ENCODE data around the gene MTMR4.
"Not testable (repeated sequence)": the region's sequence is repeated elsewhere in the genome, so short reads cannot be mapped to it uniquely, and the experiment has no call there.

MTMR4 gene

DNA sequence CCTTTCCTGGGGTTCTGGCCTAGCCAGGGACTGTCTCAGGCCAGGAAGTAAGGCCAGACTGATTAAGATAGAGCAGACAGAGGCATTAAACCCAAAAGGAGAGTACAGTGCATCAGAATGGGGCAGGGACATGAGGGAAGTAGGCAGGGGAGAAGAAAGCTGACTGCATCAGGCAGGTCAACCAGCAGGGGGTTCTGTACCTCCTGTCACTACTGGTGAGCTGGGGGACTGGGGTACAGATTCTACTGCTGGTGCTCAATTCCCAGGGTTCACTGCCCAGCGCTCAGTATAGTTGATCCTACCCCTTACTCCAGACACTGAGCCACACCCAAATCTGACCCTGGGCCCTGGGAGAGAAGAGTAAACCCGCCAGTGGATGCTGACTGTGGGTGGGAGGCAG, 12.9 kb upstream of the MTMR4 start:
- no peak for DNase-seq

DNA sequence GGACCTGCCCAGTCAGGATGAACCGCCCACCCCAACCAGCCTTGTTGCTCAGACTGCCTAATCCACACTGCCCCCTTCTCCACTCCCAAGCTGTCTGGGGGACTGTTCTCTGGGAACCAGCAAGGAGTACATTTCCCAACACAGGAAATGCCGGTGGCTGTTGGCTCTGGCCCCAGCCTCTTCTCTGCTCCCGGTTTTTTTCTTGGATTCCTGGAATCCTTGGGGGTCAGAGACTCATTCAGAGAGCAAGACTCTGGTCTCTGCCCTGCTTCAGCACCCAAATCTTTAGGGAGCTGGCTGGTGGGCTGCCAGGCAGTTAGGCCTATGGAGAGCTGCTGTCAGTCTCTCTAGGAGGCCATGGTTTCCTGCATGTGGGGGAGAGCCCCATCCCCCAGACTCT, 10.8 kb upstream of the MTMR4 start:
- DNase-seq, result no peak

DNA sequence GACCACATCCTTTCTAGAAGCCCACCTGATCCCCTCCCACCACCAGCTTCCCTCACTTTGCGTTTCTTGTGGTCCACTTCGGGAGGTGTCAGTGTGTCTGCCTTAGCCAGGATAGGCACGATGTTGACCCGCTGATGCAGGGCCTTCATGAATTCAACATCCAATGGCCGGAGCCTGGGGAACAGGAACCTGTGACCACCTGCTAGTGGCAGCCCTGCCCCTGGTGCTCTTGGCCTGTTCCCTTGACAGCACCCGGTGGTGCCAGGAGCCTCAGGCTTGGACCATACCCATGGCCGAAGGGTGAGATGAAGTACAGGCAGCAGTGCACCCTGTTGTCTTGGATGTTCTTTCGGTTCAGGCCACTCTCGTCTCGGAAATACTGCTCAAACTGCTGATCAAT, 7.2 kb upstream of the MTMR4 start:
- DNase-seq, result no peak

DNA sequence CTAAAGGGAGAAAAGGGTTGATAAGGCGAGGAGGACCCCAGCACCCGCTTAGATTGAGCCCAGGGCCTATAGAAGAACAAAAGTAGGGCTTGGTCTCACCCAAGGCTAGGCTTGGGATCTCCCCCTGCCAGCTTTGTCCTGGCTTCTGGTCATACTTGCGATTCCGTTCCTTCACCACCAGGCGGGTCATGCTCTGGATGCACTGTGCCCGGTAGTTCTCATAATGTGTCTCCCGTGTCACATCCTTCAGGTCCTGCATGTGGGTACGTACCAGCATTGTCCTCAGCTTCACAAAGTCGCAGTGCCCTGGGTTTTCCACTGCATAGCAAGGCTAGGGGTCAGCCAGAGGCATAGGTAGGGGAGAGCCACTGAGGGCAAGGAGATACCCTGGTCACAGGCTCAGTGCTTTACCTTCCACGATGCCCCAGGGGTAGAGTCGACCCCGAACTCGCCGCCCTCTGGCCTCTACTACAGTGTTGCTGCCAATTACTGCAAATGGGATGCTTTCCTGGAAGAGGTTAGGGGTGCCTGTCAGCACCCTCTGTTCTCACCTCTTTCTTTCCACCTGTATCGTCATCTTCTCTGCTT, 6.5 kb upstream of the MTMR4 start:
- DNase-seq, result no peak

DNA sequence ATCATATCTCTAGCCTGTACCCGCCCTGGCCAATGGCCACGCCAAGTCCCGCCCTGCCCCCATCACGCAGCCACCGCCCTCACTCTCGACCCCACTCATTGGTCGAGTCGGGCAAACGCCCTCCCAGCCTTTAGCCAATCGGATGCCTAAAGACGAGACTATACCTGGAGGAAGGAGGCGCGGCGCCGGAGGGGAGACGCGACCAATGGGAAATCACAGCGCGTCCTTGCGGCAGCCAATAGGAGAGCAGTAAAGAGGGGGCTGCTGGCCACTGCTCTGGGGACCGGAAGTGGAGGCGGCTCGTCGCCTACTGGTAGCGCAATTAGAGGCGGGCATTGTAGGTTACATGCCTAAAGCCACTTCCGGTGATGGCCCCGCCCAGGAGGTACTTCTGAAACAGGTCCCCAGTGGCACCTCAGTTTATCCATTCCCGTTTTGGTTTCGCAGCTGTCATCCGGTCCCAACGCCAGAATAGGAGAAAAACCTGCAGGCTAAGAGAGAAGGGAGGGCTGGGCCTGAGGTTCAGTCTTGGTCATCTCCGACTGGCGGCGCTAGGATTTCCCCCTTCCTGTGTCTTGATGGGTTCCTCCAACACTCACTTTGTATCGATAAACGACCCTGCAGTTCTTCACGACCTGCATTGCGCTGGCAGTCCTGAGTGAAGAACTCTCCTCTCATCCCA, 3.6 kb upstream of the MTMR4 start:
- peak; percentile 98 for DNase-seq

DNA sequence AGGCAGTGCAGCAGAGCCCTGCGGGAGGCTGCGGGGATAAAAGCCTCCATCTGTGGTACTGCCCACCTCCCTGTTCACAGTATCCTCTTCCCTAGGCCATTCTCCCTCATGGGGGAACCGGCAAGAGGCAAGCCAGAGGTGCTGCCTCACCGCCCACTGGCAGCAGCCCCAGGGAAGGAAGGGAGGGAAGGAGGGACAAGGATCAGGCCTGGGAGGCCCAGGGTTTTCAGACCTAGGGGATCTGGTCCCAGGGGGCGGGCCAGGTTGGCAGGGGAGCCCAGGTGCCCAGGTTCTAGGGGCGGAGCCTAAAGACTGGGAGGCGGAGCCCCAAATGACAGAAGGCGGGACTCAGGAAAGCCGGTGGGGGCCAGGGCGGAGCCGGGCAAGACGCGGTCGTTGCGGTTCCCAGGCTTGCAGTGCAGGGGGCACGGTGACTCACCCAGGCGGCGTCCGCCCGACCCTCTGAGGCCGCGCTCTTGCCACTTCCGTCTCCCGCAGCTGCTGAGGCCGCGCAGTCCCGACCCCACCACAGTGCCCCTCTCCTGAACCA, 3.0 kb upstream of the MTMR4 start:
- peak; percentile 96 for DNase-seq

DNA sequence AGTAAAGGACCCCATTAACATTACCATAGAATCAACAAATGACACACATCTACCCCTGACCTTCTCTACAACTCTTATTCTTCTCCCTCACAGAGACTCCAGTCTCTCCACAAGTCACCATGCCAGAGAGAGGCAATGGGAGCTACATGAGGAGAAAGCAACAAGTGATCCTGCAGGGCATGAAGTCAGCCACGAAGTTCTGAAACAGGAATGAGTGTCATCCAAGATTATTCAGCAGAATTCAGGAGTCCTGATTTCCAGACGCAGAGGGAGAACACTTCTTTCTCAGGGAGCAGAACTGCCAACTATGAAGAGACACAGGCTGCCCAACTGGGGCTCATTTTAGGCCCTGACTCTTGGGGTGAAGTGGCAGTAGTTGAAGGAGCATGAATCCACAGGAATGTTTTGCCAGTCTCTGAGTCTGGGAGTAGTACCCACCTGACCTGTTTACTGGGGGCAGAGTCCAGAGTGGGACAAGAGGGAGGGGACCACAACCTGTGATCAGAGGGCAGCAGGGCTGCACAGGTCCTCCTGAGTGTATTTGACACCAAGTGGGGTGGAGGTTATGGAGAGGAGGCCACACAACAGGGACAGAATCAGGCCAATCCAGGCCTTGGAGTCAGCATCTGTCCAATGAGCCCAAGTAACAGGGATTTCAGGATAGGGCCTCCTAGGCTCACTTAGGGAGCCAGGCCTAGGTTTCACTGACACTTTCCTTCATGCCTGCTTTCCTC, 2.4 kb upstream of the MTMR4 start:
- DNase-seq, result no peak

DNA sequence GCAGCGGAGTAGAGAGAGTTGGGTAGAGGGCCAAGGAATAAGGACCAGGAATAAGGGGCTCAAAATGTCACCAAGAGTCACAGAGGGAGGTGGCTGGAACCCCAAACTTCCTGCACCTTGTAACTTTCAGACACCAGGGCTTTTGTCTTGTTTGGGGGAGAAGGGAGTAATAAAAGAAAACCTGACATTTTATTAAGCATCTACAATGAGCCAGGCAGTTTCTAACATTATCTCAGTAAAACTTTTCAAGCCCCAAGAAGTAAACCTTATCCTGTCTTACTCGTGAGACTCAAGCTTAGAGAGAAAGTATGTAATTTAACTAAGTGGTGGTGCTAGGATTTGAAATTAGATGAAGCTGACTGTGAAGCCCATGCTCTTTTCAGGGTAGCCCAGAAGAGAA, 848 bp upstream of the MTMR4 start:
- no peak for DNase-seq

DNA sequence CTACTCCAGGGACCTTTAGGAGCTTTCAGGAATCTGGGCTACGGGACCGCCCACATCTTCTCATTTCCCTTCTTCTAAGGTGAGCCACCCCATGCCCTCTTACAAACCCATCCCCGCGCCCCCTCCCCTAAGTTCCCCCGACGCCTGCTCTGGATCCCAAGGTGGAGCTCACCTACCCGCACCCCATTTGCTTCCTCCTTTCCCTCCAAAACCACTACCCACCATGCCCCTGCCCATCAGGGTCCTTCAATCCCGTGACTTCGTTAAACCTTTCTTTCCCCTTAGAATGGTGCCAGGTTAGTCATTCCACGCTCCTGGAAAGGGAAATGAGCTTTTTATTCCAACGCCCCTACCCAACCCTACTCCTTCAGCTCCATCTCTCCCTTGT, 326 bp upstream of the MTMR4 start:
- no peak for DNase-seq

DNA sequence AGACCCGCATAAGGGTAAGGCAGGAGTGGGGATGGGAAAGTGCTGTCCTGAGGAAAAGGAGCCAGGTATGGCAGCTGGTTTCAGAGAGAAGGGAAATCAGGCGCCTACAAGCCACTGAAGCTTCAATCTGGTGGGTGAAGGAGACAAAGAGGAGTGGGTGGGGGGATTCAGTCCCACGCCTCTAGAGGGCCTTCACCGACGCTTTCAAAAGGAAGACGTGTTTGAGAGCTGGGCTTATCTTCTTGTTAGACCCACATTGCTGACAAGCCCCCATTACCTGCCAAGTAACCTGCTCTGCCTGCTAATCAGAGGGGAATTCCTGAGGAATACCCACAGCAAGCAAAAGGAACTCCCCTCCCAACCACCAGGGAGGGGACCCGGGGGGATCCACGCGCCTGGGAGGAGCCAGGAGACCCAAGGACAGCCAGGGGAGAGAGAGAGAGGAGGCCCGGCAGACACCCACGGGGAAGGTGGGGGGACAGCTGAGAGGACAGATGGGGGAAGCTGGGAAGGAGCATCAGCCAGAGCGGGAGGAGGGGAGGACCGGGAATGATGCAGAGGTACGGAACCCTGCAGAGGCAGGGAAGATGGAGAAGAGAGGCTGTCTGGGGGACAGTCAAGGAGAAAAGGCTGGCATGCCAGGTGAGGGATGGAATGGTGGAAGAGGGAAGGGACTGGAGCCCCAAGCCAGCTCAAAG, 1.0 kb downstream of the MTMR4 start:
- no peak for DNase-seq

DNA sequence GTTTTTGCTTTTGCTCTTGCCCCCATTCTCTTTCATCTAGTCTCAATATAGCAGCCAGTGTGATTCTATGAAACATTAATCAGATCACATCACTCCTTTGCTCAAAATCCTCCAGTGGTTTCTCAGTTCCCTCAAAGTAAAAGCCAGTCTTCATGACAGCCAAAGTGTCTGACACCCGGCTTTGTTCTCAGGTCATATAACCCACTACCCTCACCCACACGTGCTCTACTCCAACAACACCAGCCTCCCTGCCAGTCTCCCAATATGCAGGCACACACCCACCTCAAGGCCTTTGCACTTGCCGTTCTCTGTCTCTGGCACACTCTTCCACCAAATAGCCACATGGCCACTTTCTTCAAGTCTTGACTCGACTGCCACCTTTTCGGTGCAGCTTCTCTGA, 4.4 kb downstream of the MTMR4 start:
- DNase-seq, result no peak

DNA sequence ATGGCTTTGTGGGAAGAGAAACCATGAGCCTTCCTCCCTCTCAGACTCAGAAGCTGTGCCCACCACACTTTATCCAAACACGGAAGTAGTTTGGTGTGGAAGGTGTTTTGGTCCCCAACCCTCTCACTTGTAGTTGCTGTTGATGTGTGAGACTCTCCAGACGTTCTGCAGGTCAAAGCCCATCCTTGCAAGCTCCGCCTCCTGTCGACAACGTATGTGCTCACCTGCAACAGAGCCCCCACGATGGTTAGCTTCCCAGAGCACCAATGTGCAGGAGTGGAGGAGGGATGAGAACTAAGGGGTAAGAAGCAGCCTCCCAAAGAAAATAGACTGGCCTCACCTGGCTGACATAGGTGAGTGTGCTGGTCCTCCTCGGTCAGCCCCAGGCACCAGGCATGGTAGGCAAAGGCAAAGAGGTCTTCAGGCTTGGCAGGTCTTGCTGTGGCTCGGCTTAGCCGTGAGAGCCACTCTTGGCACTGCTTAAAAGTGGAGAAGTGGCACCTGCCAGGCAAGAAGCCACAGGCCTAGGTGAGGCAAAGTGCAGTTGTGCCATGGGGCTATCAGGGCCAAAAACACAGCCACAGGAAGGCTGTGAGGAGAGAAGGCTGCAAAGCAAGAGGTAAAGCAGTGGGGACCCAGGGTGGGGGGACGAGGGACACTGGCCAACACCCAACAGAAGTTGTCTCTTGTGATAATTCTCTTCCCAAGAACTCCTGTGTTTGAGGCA, 5.9 kb downstream of the MTMR4 start:
- no peak for DNase-seq

DNA sequence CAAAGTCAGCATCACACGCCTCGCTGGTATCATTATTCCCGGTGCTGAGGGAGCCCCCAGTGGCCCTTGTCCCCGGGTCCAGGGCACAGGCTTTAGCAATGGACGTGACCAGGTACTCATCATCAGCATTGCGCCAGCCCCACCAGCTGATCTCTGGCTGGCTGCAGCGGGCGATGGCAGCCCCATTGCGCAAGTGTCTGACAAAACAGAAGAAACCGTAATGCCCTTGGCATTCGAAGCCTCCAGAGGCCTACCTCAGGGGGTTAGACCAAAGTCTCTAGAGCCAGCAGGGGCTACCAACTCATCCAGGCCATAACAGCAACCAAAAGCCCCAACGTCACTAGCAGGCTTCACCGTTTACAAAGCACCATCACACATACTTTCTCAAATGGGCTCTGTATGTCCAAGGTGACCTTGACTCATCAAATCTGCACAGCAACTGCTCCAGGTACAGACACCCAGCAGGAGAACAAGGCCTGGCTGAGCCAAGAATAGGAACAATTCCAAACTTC, 7.3 kb downstream of the MTMR4 start:
- DNase-seq, result no peak

DNA sequence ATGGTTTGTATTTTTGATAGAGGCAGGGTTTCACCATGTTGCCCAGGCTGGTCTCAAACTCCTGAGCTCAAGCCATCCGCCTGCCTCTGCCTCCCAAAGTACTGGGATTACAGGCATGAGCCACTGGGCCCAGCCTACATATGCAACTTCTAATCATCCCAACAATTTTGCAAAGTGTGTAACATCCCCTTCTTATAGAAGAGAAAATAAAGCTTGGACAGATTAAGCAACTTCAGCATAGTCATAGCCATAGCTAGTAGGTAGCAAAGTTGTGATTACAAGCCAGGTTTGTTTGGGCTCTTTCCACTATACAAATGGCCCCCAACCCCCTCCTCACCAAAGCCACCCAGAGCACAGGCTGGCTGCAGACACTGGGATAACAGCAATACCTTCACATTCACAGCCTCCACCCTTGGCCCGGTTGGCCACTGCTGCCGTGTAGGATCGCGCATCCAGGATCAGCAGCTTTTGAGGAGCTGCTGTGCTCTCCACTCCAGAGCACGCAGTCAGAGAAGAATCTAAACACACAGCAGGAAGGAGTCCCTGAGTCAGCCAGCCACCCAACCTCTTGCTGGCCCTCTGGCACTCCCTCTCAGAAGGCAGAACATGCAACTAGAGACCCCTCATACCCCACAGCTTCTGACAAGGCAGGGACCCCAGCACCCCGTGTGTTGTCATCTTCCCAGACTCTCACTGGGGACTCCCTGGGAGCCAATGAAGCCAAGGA, 7.9 kb downstream of the MTMR4 start:
- DNase-seq, result no peak

DNA sequence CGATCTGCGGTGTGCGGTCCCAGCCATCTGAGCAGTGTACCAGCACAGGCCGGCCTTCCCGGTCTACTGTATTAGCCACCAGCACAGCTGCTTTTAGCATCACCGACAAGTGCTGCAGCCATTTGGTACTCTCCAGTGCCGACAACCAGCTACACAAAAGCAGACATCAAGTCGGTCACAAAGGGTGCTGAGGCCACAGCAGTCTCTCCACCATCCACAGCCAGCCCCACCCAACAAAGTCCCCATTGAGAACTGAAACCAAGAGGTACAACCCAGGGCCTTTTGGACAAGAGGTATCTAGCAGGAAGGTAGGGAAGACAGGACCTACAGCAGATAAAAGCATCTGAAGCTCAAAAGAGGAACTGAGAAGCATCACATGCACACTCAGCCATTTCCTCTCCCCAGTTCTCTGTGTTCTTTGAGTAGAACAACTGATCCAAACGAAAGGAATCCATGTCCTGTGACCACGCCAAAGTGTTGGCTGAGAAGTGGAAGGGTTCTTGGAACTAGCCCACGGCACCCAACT, 9.5 kb downstream of the MTMR4 start:
- DNase-seq, result no peak

DNA sequence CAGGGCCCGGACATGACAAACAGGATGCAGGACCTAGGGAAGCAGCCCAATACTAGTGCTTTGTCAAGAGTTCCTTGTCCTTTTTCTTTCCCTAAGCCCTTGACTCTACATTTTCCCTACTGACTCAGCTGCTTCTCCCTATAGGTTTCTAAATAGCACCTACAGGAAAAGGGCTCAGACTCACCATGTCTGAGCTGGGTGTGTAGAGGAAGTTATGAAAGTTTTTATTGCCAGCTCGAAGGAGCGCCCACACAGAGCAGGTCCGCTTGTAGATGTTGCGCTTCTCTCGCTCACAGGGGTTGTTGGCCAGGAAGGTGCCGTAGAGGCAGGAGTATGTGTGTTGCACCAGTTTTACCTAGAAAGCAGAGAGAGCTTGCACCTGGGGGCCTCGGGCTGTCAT, 10.6 kb downstream of the MTMR4 start:
- no peak for DNase-seq

DNA sequence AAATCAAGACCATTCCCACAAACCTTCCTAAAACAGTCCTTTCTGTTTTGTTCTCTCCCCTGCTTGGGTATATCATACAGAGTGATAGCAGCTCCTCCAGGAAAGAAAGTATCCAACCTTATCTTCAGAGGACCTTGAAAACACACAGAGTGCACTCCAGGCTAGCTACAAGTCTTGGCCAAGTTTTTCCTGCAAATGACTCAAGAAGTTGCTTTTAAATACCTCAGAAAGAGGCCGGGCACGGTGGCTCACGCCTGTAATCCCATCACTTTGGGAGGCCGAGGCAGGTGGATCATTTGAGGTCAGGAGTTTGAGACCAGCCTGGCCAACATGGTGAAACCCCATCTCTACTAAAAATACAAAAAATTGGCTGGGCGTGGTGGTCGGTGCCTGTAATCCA, 11.3 kb downstream of the MTMR4 start:
- DNase-seq, result not testable (repeated sequence)

DNA sequence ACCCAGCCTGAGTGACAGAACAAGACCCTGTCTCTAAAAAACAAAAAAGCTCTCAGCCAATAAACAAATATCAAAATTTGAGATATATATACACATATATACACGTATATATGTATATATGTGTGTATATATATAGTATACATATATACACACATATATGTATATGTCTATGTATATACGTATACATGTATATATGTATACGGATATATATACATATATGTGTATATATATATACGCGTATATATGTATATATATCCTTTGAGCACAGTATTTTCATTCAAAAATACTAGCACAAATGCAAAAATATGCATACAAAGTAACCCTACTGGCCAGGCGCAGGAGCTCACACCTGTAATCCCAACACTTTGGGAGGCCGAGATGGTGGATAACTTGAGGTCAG, 13.0 kb downstream of the MTMR4 start:
- DNase-seq, result no peak

DNA sequence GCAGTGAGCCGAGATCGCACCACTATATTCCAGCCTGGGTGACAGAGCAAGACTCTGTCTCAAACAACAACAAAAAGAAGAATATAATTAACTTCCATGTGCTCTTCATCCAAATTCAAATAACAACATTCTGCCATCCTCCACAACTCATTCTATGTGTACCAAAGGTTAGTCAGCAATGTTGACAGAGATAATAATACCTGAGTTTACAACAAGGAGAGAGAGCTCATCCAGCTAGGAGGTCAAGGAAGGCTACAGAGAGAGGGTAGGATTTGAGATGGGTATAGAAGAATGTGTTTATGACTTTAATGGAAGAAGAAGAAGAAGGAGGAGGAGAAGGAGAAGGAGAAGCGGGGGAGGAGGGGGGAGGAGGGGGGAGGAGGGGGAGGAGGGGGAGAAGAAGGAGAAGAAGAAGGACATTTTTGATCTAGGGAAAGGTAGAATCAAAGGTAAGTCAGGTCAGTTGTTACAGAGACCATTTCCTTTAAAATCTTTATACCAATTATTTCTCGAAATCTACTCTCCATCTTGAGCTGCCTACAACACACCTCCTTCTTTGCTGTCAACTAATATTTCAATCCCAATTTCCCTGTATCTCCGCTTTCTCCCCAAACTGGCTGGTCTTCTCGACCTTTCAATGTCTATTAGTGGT, 16.1 kb downstream of the MTMR4 start:
- DNase-seq, result no peak

DNA sequence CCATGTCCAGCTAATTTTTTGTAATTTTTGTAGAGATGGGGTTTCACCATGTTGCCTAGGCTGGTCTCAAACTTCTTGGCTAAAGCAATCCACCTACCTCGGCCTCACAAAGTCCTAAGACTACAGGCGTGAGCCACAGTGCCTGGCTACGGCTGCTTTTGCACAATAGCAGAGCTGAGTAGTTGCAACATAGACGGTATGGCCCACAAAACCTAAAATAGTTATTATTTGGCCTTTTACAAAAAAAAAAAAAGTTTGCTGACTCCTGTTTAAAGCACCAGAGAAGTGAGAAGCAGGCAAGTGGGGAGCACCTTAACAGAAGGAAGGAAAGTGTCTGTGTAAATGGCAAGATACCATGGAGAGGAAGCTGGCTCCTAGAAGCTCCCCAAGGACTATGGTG, 20.9 kb downstream of the MTMR4 start:
- no peak for DNase-seq

Data from right kidney (tissue), 1 donor.